Measurements from ENCODE around the gene ATP5PO. TPM values are rescaled to one million over a fixed set of nuclear protein-coding genes. Genes with fewer than 3 reads are reported as not detected.

ATP5PO gene
- total and polyA plus RNA-seq, 2 experiments from 2014 or later = 215 to 354 TPM

DNA sequence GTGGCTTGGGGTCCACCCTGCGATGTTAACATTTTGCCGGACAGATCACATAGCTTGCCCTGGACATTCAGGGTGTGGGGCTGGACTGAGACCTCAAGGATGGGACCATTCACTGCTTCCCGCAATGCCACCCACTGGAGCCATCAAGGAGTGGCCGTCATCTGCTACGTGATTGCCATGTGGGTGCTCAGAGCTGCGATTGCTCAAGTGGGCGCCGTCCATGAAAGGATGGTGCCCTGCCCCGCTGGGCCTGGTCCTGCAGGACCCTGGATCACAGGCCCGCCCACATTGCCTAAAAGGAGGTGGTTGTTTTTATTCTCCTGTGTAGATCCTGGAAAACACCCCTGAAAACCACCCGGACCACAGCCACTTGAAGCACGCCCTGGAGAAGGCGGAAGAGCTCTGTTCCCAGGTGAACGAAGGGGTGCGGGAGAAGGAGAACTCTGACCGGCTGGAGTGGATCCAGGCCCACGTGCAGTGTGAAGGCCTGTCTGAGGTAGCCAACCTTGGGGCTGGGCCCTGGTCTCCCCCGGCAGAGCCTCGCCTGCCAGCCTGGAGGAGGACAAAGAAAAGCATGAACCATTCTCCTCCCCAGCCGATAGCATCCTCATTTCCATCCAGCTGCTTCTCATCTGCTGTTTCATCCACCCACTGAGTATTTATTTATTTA lies 40.4 kb downstream of the ATP5PO start:
- Histone ChIP-seq H2AFZ (no peak overlapping the region), H3K9me2 (replicated peaks; ENCODE audit: insufficient read depth) (no peaks in the 10 kb centered on the region), H3K4me2 (no peak overlapping the region), H3K4me3 (no peak overlapping the region), H3K4me1 (ENCODE audit: insufficient read depth) (no peaks in the 10 kb centered on the region), H3K9me3 (ENCODE audit: low read depth) (no peaks in the 10 kb centered on the region), H3K27me3 (no peaks in the 10 kb centered on the region), H4K20me1 (ENCODE audit: insufficient read depth, poor library complexity, severe bottlenecking) (no peaks in the 10 kb centered on the region), H3K27ac (no peak overlapping the region), H3K36me3 (replicated peaks; ENCODE audit: insufficient read depth, low read depth) (no peaks in the 10 kb centered on the region), H3K79me2 (no peaks in the 10 kb centered on the region)
- 97% methylated on average over 20 of the region's 20 CpGs for WGBS (ENCODE audit: low lambda C conversion rate, missing lambda C conversion rate)
- no peak for DNase-seq (ENCODE audit: low spot score)
- TF ChIP-seq, protein P1, sequence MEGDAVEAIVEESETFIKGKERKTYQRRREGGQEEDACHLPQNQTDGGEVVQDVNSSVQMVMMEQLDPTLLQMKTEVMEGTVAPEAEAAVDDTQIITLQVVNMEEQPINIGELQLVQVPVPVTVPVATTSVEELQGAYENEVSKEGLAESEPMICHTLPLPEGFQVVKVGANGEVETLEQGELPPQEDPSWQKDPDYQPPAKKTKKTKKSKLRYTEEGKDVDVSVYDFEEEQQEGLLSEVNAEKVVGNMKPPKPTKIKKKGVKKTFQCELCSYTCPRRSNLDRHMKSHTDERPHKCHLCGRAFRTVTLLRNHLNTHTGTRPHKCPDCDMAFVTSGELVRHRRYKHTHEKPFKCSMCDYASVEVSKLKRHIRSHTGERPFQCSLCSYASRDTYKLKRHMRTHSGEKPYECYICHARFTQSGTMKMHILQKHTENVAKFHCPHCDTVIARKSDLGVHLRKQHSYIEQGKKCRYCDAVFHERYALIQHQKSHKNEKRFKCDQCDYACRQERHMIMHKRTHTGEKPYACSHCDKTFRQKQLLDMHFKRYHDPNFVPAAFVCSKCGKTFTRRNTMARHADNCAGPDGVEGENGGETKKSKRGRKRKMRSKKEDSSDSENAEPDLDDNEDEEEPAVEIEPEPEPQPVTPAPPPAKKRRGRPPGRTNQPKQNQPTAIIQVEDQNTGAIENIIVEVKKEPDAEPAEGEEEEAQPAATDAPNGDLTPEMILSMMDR (IDR thresholded peaks at IDR 0.05; ENCODE audit: poor library complexity) = no peak
- TF ChIP-seq EZH2 (IDR thresholded peaks at IDR 0.05; ENCODE audit: borderline replicate concordance) (no peak), EZH2phosphoT487 (IDR thresholded peaks at IDR 0.05; ENCODE audit: low read depth, severe bottlenecking, unreplicated experiment) (no peak)

DNA sequence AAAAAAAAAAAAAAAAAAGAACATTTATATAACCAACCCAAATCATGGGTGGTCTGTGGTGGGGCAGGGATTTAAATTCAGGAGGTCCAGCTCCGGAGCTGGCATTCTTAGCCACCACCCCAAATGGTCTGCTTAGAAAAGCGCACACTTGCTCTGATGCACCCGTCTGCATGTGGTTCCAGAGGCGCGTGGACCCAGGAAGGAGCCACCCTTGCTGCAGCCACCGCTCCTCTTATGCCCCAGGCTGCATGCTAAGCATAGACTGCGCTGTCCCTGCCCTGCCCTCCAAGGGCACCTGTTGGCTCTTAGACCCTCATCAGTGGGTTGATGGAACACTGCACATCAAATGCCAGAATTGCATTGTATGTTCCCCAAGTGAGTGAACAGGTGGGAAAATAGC lies 41.4 kb downstream of the ATP5PO start:
- Histone ChIP-seq H4K20me1 (ENCODE audit: insufficient read depth, poor library complexity, severe bottlenecking) (no peaks in the 10 kb centered on the region), H3K4me1 (ENCODE audit: insufficient read depth) (no peaks in the 10 kb centered on the region), H3K4me3 (no peak overlapping the region), H2AFZ (no peak overlapping the region), H3K36me3 (replicated peaks; ENCODE audit: insufficient read depth, low read depth) (no peaks in the 10 kb centered on the region), H3K9me3 (ENCODE audit: low read depth) (no peaks in the 10 kb centered on the region), H3K27me3 (no peaks in the 10 kb centered on the region), H3K79me2 (no peaks in the 10 kb centered on the region), H3K27ac (no peak overlapping the region), H3K4me2 (no peak overlapping the region), H3K9me2 (replicated peaks; ENCODE audit: insufficient read depth) (no peaks in the 10 kb centered on the region)
- 96% methylated on average over 7 of the region's 7 CpGs for WGBS (ENCODE audit: low lambda C conversion rate, missing lambda C conversion rate)
- no peak for TF ChIP-seq EZH2phosphoT487 (IDR thresholded peaks at IDR 0.05; ENCODE audit: low read depth, severe bottlenecking, unreplicated experiment)
- TF ChIP-seq, protein P1 (IDR thresholded peaks at IDR 0.05; ENCODE audit: poor library complexity) = no peak
- no peak for DNase-seq (ENCODE audit: low spot score)

DNA sequence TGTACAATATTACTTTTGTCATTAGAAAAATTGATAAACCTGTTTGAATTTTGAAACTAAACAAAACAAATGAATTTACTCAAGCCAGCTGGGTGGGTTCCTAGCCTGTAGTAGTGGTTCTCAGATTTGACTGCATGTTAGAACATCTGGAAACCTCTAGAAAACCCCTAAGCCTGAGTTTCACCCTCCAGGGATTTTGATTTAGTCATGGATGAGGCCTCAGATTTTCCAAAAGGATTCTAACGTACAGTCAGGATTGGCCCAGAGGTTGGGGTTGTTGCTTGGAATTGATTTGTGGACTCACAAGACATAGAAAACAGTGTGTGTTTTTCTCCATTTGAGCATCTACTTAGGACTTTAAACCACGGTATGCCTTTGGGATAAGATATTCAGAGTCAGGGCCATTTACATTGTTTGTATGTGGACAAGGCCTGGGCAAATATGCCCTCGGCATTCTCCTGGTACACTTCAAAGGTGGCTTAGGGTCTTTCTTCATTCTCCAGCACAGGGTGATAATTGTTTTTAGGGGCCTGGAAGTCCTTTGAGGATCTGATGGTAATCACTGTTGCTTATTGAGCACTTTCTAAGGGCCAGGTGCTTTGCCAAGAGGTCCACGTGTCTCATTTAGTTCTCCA lies 42.6 kb downstream of the ATP5PO start:
- H3K4me1 ChIP-seq (ENCODE audit: insufficient read depth) = no peaks in the 10 kb centered on the region
- H2AFZ ChIP-seq = no peak overlapping the region
- H3K79me2 ChIP-seq = no peaks in the 10 kb centered on the region
- 58% methylated on average over 4 of the region's 4 CpGs for WGBS (ENCODE audit: low lambda C conversion rate, missing lambda C conversion rate)
- H3K36me3 ChIP-seq (replicated peaks; ENCODE audit: insufficient read depth, low read depth) = no peaks in the 10 kb centered on the region
- H3K9me2 ChIP-seq (replicated peaks; ENCODE audit: insufficient read depth) = no peaks in the 10 kb centered on the region
- no peaks in the 10 kb centered on the region for H3K9me3 ChIP-seq (ENCODE audit: low read depth)
- no peak overlapping the region for H3K27ac ChIP-seq
- no peak overlapping the region for H3K4me3 ChIP-seq
- DNase-seq (ENCODE audit: low spot score) = no peak
- no peak for TF ChIP-seq EZH2 (IDR thresholded peaks at IDR 0.05; ENCODE audit: borderline replicate concordance)
- no peaks in the 10 kb centered on the region for H3K27me3 ChIP-seq
- H3K4me2 ChIP-seq = no peak overlapping the region
- H4K20me1 ChIP-seq (ENCODE audit: insufficient read depth, poor library complexity, severe bottlenecking) = no peaks in the 10 kb centered on the region

DNA sequence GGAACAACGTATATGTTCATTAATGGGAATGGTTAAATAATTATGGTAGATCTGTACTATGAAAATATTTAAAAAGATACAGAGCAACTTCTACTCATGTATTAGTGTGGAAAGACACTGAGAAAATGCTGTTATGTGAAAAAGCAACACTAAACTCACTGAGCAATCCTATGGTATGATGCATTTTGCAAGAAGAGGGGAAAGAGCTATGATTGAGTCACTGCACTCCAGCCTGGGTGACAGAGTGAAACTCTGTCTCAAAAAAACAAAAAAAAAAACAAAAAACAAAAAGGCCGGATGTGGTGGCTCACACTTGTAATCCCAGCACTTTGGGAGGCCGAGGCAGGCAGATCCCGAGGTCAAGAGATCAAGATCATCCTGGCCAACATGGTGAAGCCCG lies 44.4 kb downstream of the ATP5PO start:
- H3K36me3 ChIP-seq (replicated peaks; ENCODE audit: insufficient read depth, low read depth) = no peaks in the 10 kb centered on the region
- no peaks in the 10 kb centered on the region for H3K9me2 ChIP-seq (replicated peaks; ENCODE audit: insufficient read depth)
- H3K4me1 ChIP-seq (ENCODE audit: insufficient read depth) = no peaks in the 10 kb centered on the region
- TF ChIP-seq EZH2phosphoT487 (IDR thresholded peaks at IDR 0.05; ENCODE audit: low read depth, severe bottlenecking, unreplicated experiment) (no peak), EZH2 (IDR thresholded peaks at IDR 0.05; ENCODE audit: borderline replicate concordance) (no peak)
- TF ChIP-seq, protein P1 (IDR thresholded peaks at IDR 0.05; ENCODE audit: poor library complexity) = no peak
- no peak for DNase-seq (ENCODE audit: low spot score)
- H3K79me2 ChIP-seq = no peaks in the 10 kb centered on the region
- H4K20me1 ChIP-seq (ENCODE audit: insufficient read depth, poor library complexity, severe bottlenecking) = no peaks in the 10 kb centered on the region
- no peak overlapping the region for H3K4me3 ChIP-seq
- no peak overlapping the region for H3K4me2 ChIP-seq
- H3K27ac ChIP-seq = no peak overlapping the region
- H3K27me3 ChIP-seq = no peaks in the 10 kb centered on the region
- no peak overlapping the region for H2AFZ ChIP-seq
- H3K9me3 ChIP-seq (ENCODE audit: low read depth) = no peaks in the 10 kb centered on the region
- WGBS (ENCODE audit: low lambda C conversion rate, missing lambda C conversion rate) = 96% methylated on average over 5 of the region's 5 CpGs

Data from hepatocyte (in vitro differentiated cells).